HG03095 (cell line): ENCODE measurements around the gene C5AR2.
"Not testable (repeated sequence)": the region's sequence is repeated elsewhere in the genome, so short reads cannot be mapped to it uniquely, and the experiment has no call there.

Experiments used
- ATAC-seq: cut with Tn5 transposase; IDR thresholded peaks from one replicate; pipeline ENCODE4 v1.9.1; 2021; ENCODE audit warnings: moderate library complexity; ENCODE audit not compliant: unreplicated experiment

Gene C5AR2

GRCh38 chr19:47323409-47323808 lies 8.6 kb upstream of the C5AR2 start:
- no peak for ATAC-seq

GRCh38 chr19:47323872-47324271 lies 8.1 kb upstream of the C5AR2 start:
- no peak for ATAC-seq

- ATAC-seq: no peak
Observed at GRCh38 chr19:47324502-47324901, 7.5 kb upstream of the C5AR2 start.

GRCh38 chr19:47330466-47330869 lies 1.5 kb upstream of the C5AR2 start:
- no peak for ATAC-seq

GRCh38 chr19:47331490-47331889 lies 485 bp upstream of the C5AR2 start:
- no peak for ATAC-seq

GRCh38 chr19:47336765-47337718 lies 5.1 kb downstream of the C5AR2 start:
- not testable (repeated sequence) for ATAC-seq

GRCh38 chr19:47339196-47339880 lies 7.4 kb downstream of the C5AR2 start:
- no peak for ATAC-seq

- ATAC-seq: no peak
Observed at GRCh38 chr19:47340477-47341208, 8.7 kb downstream of the C5AR2 start.

- ATAC-seq: no peak
Observed at GRCh38 chr19:47341734-47342133, 9.8 kb downstream of the C5AR2 start.

GRCh38 chr19:47343194-47343802 lies 11.3 kb downstream of the C5AR2 start:
- no peak for ATAC-seq

- ATAC-seq: no peak
Observed at GRCh38 chr19:47344425-47344824, 12.4 kb downstream of the C5AR2 start.

GRCh38 chr19:47346024-47346423 lies 14.0 kb downstream of the C5AR2 start:
- ATAC-seq: not testable (repeated sequence)

- peak; percentile 90 for ATAC-seq
Observed at GRCh38 chr19:47348819-47349795, 17.1 kb downstream of the C5AR2 start, which contains the start of gene DHX34. TSS of gene DHX34 (plus strand) at chr19:47349315. CDS start at chr19:47353031, 3,716 bp downstream.

GRCh38 chr19:47350630-47351029 lies 18.7 kb downstream of the C5AR2 start:
- no peak for ATAC-seq

GRCh38 chr19:47351548-47351947 lies 19.6 kb downstream of the C5AR2 start:
- no peak for ATAC-seq

- ATAC-seq: no peak
Observed at GRCh38 chr19:47352095-47352494, 20.1 kb downstream of the C5AR2 start.

- ATAC-seq: no peak
Observed at GRCh38 chr19:47353307-47353712, 21.3 kb downstream of the C5AR2 start.

- no peak for ATAC-seq
Observed at GRCh38 chr19:47356900-47357299, 24.9 kb downstream of the C5AR2 start.

- no peak for ATAC-seq
Observed at GRCh38 chr19:47357788-47358680, 26.1 kb downstream of the C5AR2 start.
